ENCODE results near the gene C4B.

GRCh38 chr6:32069460-32069859, 54.9 kb downstream of the C4B start:
- no peak for TF ChIP-seq CTCF (IDR thresholded peaks at IDR 0.05; ENCODE audit: borderline replicate concordance, extremely low read depth, low read length, poor library complexity, severe bottlenecking)
- TF ChIP-seq EZH2 (IDR thresholded peaks at IDR 0.05; ENCODE audit: borderline replicate concordance, low read depth, low read length, severe bottlenecking): no peak
